ENCODE results near the gene PIK3R5.
"Not testable (repeated sequence)": the region's sequence is repeated elsewhere in the genome, so short reads cannot be mapped to it uniquely, and the experiment has no call there.

The PIK3R5 gene

GRCh38 chr17:8988263-8988935 is 22.9 kb upstream of the PIK3R5 start:
- not testable (repeated sequence) for FAIRE-seq; DNase-seq (ENCODE audit: insufficient read length, low spot score)

- FAIRE-seq (no peak), DNase-seq (ENCODE audit: insufficient read length, low spot score) (no peak)
Observed at GRCh38 chr17:8986295-8986694, 20.8 kb upstream of the PIK3R5 start.

- DNase-seq (ENCODE audit: insufficient read length, low spot score) (no peak), FAIRE-seq (no peak)
Observed at GRCh38 chr17:8985054-8985701, 19.7 kb upstream of the PIK3R5 start.

GRCh38 chr17:8984225-8984624 is 18.7 kb upstream of the PIK3R5 start:
- FAIRE-seq; DNase-seq (ENCODE audit: insufficient read length, low spot score): not testable (repeated sequence)

- DNase-seq (ENCODE audit: insufficient read length, low spot score) (no peak), FAIRE-seq (no peak)
Observed at GRCh38 chr17:8981443-8981842, 15.9 kb upstream of the PIK3R5 start.

- FAIRE-seq, result no peak
Observed at GRCh38 chr17:8979715-8980114, 14.2 kb upstream of the PIK3R5 start.

GRCh38 chr17:8976638-8977037 is 11.1 kb upstream of the PIK3R5 start:
- FAIRE-seq, result no peak

More at GRCh38 chr17:8979715-8980114, 14.2 kb upstream of the PIK3R5 start:
- DNase-seq (ENCODE audit: insufficient read length, low spot score), result no peak

GRCh38 chr17:8975091-8975725 is 9.7 kb upstream of the PIK3R5 start:
- DNase-seq (ENCODE audit: insufficient read length, low spot score) (no peak), FAIRE-seq (no peak)

More at GRCh38 chr17:8976638-8977037, 11.1 kb upstream of the PIK3R5 start:
- DNase-seq (ENCODE audit: insufficient read length, low spot score), result no peak

GRCh38 chr17:8969901-8970300 is 4.4 kb upstream of the PIK3R5 start:
- FAIRE-seq (no peak), DNase-seq (ENCODE audit: insufficient read length, low spot score) (no peak)

- no peak for DNase-seq (ENCODE audit: insufficient read length, low spot score)
- FAIRE-seq, result no peak
Observed at GRCh38 chr17:8968503-8968902, 3.0 kb upstream of the PIK3R5 start.

- FAIRE-seq (no peak), DNase-seq (ENCODE audit: insufficient read length, low spot score) (no peak)
Observed at GRCh38 chr17:8967861-8968260, 2.4 kb upstream of the PIK3R5 start.

GRCh38 chr17:8966926-8967325 is 1.4 kb upstream of the PIK3R5 start:
- no peak for DNase-seq (ENCODE audit: insufficient read length, low spot score)

GRCh38 chr17:8964801-8965393 is 610 bp downstream of the PIK3R5 start:
- DNase-seq (ENCODE audit: insufficient read length, low spot score), result no peak
- no peak for FAIRE-seq

More at GRCh38 chr17:8966926-8967325, 1.4 kb upstream of the PIK3R5 start:
- FAIRE-seq, result no peak

- no peak for FAIRE-seq
Observed at GRCh38 chr17:8963647-8964258, 1.8 kb downstream of the PIK3R5 start.

GRCh38 chr17:8963014-8963413 is 2.5 kb downstream of the PIK3R5 start:
- DNase-seq (ENCODE audit: insufficient read length, low spot score) (no peak), FAIRE-seq (no peak)

More at GRCh38 chr17:8963647-8964258, 1.8 kb downstream of the PIK3R5 start:
- DNase-seq (ENCODE audit: insufficient read length, low spot score), result no peak

- DNase-seq (ENCODE audit: insufficient read length, low spot score) (no peak), FAIRE-seq (no peak)
Observed at GRCh38 chr17:8961829-8962228, 3.7 kb downstream of the PIK3R5 start.

GRCh38 chr17:8960325-8961140 is 5.0 kb downstream of the PIK3R5 start:
- no peak for DNase-seq (ENCODE audit: insufficient read length, low spot score)
- FAIRE-seq, result no peak

- FAIRE-seq, result no peak
- no peak for DNase-seq (ENCODE audit: insufficient read length, low spot score)
Observed at GRCh38 chr17:8959312-8959918, 6.1 kb downstream of the PIK3R5 start.

GRCh38 chr17:8957721-8958120 is 7.8 kb downstream of the PIK3R5 start:
- FAIRE-seq, result no peak
- DNase-seq (ENCODE audit: insufficient read length, low spot score), result no peak

GRCh38 chr17:8956465-8956902 is 9.0 kb downstream of the PIK3R5 start:
- DNase-seq (ENCODE audit: insufficient read length, low spot score) (no peak), FAIRE-seq (no peak)
